Measurements from ENCODE around the gene GRM4. TPM values are rescaled to one million over a fixed set of nuclear protein-coding genes. Genes with fewer than 3 reads are reported as not detected.

The GRM4 gene
- total and polyA plus RNA-seq, 9 of the 15 experiments (the other 6 are each of a cell fraction or from before 2014, with no cell fraction given) = 0.18 TPM; not detected in 8

- peak; percentile 17 for TF ChIP-seq CTCFL (IDR thresholded peaks at IDR 0.05; ENCODE audit: borderline replicate concordance, insufficient read depth, low read depth, low read length, poor library complexity, severe bottlenecking)
- peak; percentile 60 for TF ChIP-seq RBM25 (IDR thresholded peaks at IDR 0.05; ENCODE audit: low read depth, low read length, severe bottlenecking)
- no peak for TF ChIP-seq ZNF707 (CRISPR knock-in tag; conservative IDR thresholded peaks at IDR 0.05)
- 0 out of 2 replicates have a peak, but pooled peaks have one; percentile 8 for TF ChIP-seq FOXK1 (CRISPR knock-in tag; IDR thresholded peaks at IDR 0.05; ENCODE audit: borderline replicate concordance)
- TF ChIP-seq ZBTB8A (IDR thresholded peaks at IDR 0.05; ENCODE audit: partially characterized antibody) = no peak
- TF ChIP-seq EGR1 (conservative IDR thresholded peaks at IDR 0.05) = peak; percentile 46; the same call in 1 of the 2 replicates
- TF ChIP-seq TRIM28 (IDR thresholded peaks at IDR 0.05) = no peak
- no peak for TF ChIP-seq FOXM1 (IDR thresholded peaks at IDR 0.05; ENCODE audit: low read depth)
- TF ChIP-seq FOXM1 (CRISPR knock-in tag; IDR thresholded peaks at IDR 0.05; ENCODE audit: low read depth) = peak; percentile 62; the same call in 1 of the 2 replicates
- peak; percentile 71 for TF ChIP-seq MAX (CRISPR knock-in tag; IDR thresholded peaks at IDR 0.05)
- no peak for TF ChIP-seq NCOA6 (IDR thresholded peaks at IDR 0.05)
- no peak for TF ChIP-seq POLR2AphosphoS2 (IDR thresholded peaks at IDR 0.05; ENCODE audit: low read length)
- TF ChIP-seq ZNF347 (CRISPR knock-in tag; IDR thresholded peaks at IDR 0.05; ENCODE audit: low read depth) = no peak
- no peak for TF ChIP-seq PRDM10 (IDR thresholded peaks at IDR 0.05; ENCODE audit: partially characterized antibody)
- peak; percentile 57 for TF ChIP-seq BHLHE40 (IDR thresholded peaks at IDR 0.05; ENCODE audit: low read length)
- TF ChIP-seq MNT (conservative IDR thresholded peaks at IDR 0.05) = 0 out of 4 replicates have a peak, but pooled peaks of 1 of the 2 experiments have one; percentile 19
- TF ChIP-seq SMC3 (conservative IDR thresholded peaks at IDR 0.05; ENCODE audit: insufficient read depth, low read depth, low read length) = peak; percentile 98
- TF ChIP-seq L3MBTL2 (IDR thresholded peaks at IDR 0.05) = peak; percentile 84
- TF ChIP-seq MTA3 (IDR thresholded peaks at IDR 0.05; ENCODE audit: borderline replicate concordance) = 0 out of 2 replicates have a peak, but pooled peaks have one; percentile 19
- TF ChIP-seq ZNF224 (CRISPR knock-in tag; IDR thresholded peaks at IDR 0.05) = 0 out of 2 replicates have a peak, but pooled peaks have one; percentile 44
Observed at GRCh38 chr6:34154668-34155447, 9.0 kb upstream of the GRM4 start (continued).
